ENCODE results near the gene MMP24.
"Not testable (repeated sequence)": the region's sequence is repeated elsewhere in the genome, so short reads cannot be mapped to it uniquely, and the experiment has no call there.

The MMP24 gene

GRCh38 chr20:35260426-35260825, 33.9 kb downstream of the MMP24 start:
- no peak for DNase-seq

- DNase-seq = not testable (repeated sequence)
Measured at GRCh38 chr20:35262321-35262720, 35.8 kb downstream of the MMP24 start.

- not testable (repeated sequence) for DNase-seq
Measured at GRCh38 chr20:35262731-35263531, 36.4 kb downstream of the MMP24 start.

- no peak for DNase-seq
Measured at GRCh38 chr20:35263532-35264341, 37.2 kb downstream of the MMP24 start.

- DNase-seq = no peak
Measured at GRCh38 chr20:35264755-35265154, 38.3 kb downstream of the MMP24 start.

- no peak for DNase-seq
Measured at GRCh38 chr20:35267092-35267491, 40.6 kb downstream of the MMP24 start.

- no peak for DNase-seq
Measured at GRCh38 chr20:35269055-35269781, 42.7 kb downstream of the MMP24 start.

GRCh38 chr20:35270021-35270902, 43.8 kb downstream of the MMP24 start:
- no peak for DNase-seq

GRCh38 chr20:35271073-35271882, 44.8 kb downstream of the MMP24 start:
- no peak for DNase-seq

GRCh38 chr20:35271904-35272303, 45.4 kb downstream of the MMP24 start:
- no peak for DNase-seq

- DNase-seq = no peak
Measured at GRCh38 chr20:35273449-35274171, 47.1 kb downstream of the MMP24 start.

GRCh38 chr20:35274172-35275092, 47.9 kb downstream of the MMP24 start:
- DNase-seq = no peak

- no peak for DNase-seq
Measured at GRCh38 chr20:35275741-35276251, 49.3 kb downstream of the MMP24 start.

- DNase-seq = no peak
Measured at GRCh38 chr20:35276408-35276807, 49.9 kb downstream of the MMP24 start.

- no peak for DNase-seq
Measured at GRCh38 chr20:35277127-35277526, 50.6 kb downstream of the MMP24 start.

- DNase-seq = peak; percentile 87
Measured at GRCh38 chr20:35277531-35278395, 51.3 kb downstream of the MMP24 start, which contains the start of gene MMP24OS. Gene MMP24OS (minus strand): TSS chr20:35278122. CDS start chr20:35277929, 193 bp downstream.

GRCh38 chr20:35279040-35279439, 52.5 kb downstream of the MMP24 start:
- DNase-seq = no peak

- DNase-seq = no peak
Measured at GRCh38 chr20:35279533-35280174, 53.2 kb downstream of the MMP24 start.
